Stimulated activated CD8-positive, alpha-beta memory T cell treated with anti-CD3 and anti-CD28 coated beads, Interleukin-7, amount 100 ng/mL, for 24 hours (primary cell): Measurements from ENCODE around the gene IVD.
"Not testable (repeated sequence)": the region's sequence is repeated elsewhere in the genome, so short reads cannot be mapped to it uniquely, and the experiment has no call there.

Experiments used
- DNase-seq: peaks from one replicate; pipeline ENCODE4 v3.0.0-alpha.2; 2020; ENCODE audit warnings: low read depth

The IVD gene

GRCh38 chr15:40439960-40440742 lies 34.6 kb downstream of the IVD start:
- no peak for DNase-seq

GRCh38 chr15:40440743-40441564 lies 35.4 kb downstream of the IVD start, which contains the start of gene BAHD1:
Gene BAHD1 (plus strand): TSS chr15:40440953. CDS start chr15:40458465, 17,512 bp downstream.
- peak; percentile 89 for DNase-seq

- DNase-seq: no peak
These were observed 36.3 kb downstream of the IVD start for GRCh38 chr15:40441565-40442531.

- no peak for DNase-seq
These were observed 37.7 kb downstream of the IVD start for GRCh38 chr15:40443255-40443654.

GRCh38 chr15:40443846-40444245 lies 38.3 kb downstream of the IVD start:
- DNase-seq: no peak

- no peak for DNase-seq
These were observed 39.1 kb downstream of the IVD start for GRCh38 chr15:40444736-40445135.

GRCh38 chr15:40445421-40445922 lies 39.9 kb downstream of the IVD start:
- DNase-seq: no peak

GRCh38 chr15:40446144-40446543 lies 40.5 kb downstream of the IVD start:
- no peak for DNase-seq

GRCh38 chr15:40448354-40448753 lies 42.8 kb downstream of the IVD start:
- DNase-seq: no peak

GRCh38 chr15:40449275-40449674 lies 43.7 kb downstream of the IVD start:
- no peak for DNase-seq

- no peak for DNase-seq
These were observed 44.5 kb downstream of the IVD start for GRCh38 chr15:40450047-40450446.

GRCh38 chr15:40451527-40452158 lies 46.0 kb downstream of the IVD start:
- no peak for DNase-seq

GRCh38 chr15:40452296-40453090 lies 46.9 kb downstream of the IVD start:
- no peak for DNase-seq

- DNase-seq: not testable (repeated sequence)
These were observed 48.3 kb downstream of the IVD start for GRCh38 chr15:40453941-40454340.

GRCh38 chr15:40454904-40455391 lies 49.4 kb downstream of the IVD start:
- no peak for DNase-seq

- DNase-seq: no peak
These were observed 50.7 kb downstream of the IVD start for GRCh38 chr15:40456299-40456712.

GRCh38 chr15:40456738-40457137 lies 51.1 kb downstream of the IVD start:
- no peak for DNase-seq

GRCh38 chr15:40458495-40459371 lies 53.1 kb downstream of the IVD start:
- DNase-seq: no peak

GRCh38 chr15:40459391-40460015 lies 53.9 kb downstream of the IVD start:
- no peak for DNase-seq
